Activated CD4-positive, alpha-beta T cell treated with anti-CD3 and anti-CD28 coated beads, Interleukin-2, amount 10 ng/mL, durations not matched to agents 24 days and 14 days (primary cell): ENCODE data around the gene MTMR3. TPM values are rescaled to one million over a fixed set of nuclear protein-coding genes. Genes with fewer than 3 reads are reported as not detected.

ENCODE experiments used
- DNase-seq: peaks from one replicate; pipeline ENCODE4 v3.0.0; 2022
- H3K27ac Mint-ChIP-seq: one replicate; pipeline ENCODE4 v1.8.0; 2022; ENCODE audit warnings: mild to moderate bottlenecking, mixed read lengths
- H3K27me3 Mint-ChIP-seq: one replicate; pipeline ENCODE4 v1.8.0; 2022; ENCODE audit warnings: mixed read lengths
- H3K36me3 Mint-ChIP-seq: one replicate; pipeline ENCODE4 v1.8.0; 2022; ENCODE audit warnings: low read depth, mild to moderate bottlenecking, mixed read lengths
- H3K4me1 Mint-ChIP-seq: one replicate; pipeline ENCODE4 v1.8.0; 2021; ENCODE audit warnings: mixed read lengths
- H3K4me3 Mint-ChIP-seq: one replicate; pipeline ENCODE4 v1.8.0; 2022; ENCODE audit warnings: mild to moderate bottlenecking, moderate library complexity, mixed read lengths
- H3K9me3 Mint-ChIP-seq: one replicate; pipeline ENCODE4 v1.8.0; 2021; ENCODE audit warnings: mixed read lengths
- intact Hi-C: fragments of 100-400 bp; cut with micrococcal nuclease; formaldehyde crosslinking; loops from one replicate; pipeline ENCODE4 v1.15.1; 2023
- total RNA-seq: library from RNA; stranded (reverse); gene quantifications from 2 replicates; pipeline ENCODE4 v1.2.3, GENCODE V29; 2022

The MTMR3 gene
- total RNA-seq, 1 donor from 2014 or later: 23.9 TPM

DNA sequence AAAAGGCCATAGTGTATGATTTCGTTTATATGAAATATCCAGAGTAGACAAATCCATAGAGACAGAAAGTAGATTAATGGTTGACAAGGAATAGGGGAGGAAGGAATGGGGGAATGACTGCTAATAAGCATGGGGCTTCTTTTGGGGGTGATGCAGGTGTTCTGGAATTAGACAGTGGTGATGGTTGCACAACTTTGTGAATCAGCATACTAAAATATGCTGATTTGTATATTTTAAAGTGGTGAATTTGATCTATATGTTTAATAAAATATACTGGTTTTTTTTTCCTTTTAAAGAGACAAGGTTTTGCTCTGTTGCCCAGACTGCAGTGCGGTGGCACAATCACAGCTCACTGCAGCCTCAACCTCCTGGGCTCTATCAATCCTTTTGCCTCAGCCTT is 190.8 kb downstream of the MTMR3 start:
- intact Hi-C loops: no loop called here
- H3K4me1 Mint-ChIP-seq: peaks cover 5% of the 10 kb centered on the region
- peaks cover 28% of the 10 kb centered on the region for H3K27me3 Mint-ChIP-seq
- H3K9me3 Mint-ChIP-seq: no peaks in the 10 kb centered on the region
- H3K36me3 Mint-ChIP-seq: no peaks in the 10 kb centered on the region
- DNase-seq: no peak
- no peak overlapping the region for H3K4me3 Mint-ChIP-seq
- H3K27ac Mint-ChIP-seq: no peak overlapping the region

- Mint-ChIP-seq H3K27me3 (peaks cover 27% of the 10 kb centered on the region), H3K4me1 (peaks cover 10% of the 10 kb centered on the region), H3K9me3 (no peaks in the 10 kb centered on the region)
Measured at GRCh38 chr22:30074147-30074546, 191.2 kb downstream of the MTMR3 start.

GRCh38 chr22:30074994-30075393 is 192.0 kb downstream of the MTMR3 start:
- no peak for DNase-seq
- H3K9me3 Mint-ChIP-seq: no peaks in the 10 kb centered on the region
- no peak overlapping the region for H3K27ac Mint-ChIP-seq
- H3K4me1 Mint-ChIP-seq: peaks cover 10% of the 10 kb centered on the region
- intact Hi-C loops: no loop called here
- no peaks in the 10 kb centered on the region for H3K36me3 Mint-ChIP-seq
- peaks cover 25% of the 10 kb centered on the region for H3K27me3 Mint-ChIP-seq
- H3K4me3 Mint-ChIP-seq: no peak overlapping the region

More at GRCh38 chr22:30074147-30074546, 191.2 kb downstream of the MTMR3 start:
- intact Hi-C loops: no loop called here
- Mint-ChIP-seq H3K36me3 (no peaks in the 10 kb centered on the region), H3K4me3 (no peak overlapping the region), H3K27ac (no peak overlapping the region)
- no peak for DNase-seq

DNA sequence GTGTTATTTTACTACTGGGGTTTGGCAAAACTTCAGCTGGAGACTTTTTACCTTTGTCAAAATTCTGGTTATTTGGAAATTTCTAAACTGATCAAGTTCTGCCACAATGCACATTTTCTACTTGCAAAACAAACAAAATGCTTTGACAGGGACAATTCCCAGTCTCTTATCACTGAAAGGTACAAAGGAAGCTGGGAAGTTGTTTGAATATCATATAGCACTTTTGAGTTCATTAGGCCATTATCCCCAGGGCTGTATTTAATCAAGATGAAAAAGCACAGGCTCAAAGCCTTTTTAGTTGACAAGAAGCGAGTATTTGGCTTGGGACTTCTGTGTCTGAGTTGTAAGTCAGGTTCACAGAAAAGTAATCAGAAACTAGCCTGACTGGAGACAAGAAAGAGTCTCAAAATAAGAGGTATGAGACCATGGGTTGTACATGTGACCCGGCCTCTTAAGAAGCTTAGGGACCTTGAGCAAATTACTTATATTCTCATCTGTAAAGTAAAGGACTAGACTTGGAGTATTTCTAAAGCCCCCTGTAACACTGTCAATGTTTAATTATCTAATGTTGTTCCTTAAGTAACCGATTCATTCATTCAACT is 194.4 kb downstream of the MTMR3 start:
- Mint-ChIP-seq H3K9me3 (no peaks in the 10 kb centered on the region), H3K36me3 (no peaks in the 10 kb centered on the region), H3K4me1 (peaks cover 10% of the 10 kb centered on the region), H3K4me3 (no peak overlapping the region), H3K27ac (no peak overlapping the region), H3K27me3 (peaks cover 20% of the 10 kb centered on the region)
- DNase-seq: no peak
- intact Hi-C loops: no loop called here

DNA sequence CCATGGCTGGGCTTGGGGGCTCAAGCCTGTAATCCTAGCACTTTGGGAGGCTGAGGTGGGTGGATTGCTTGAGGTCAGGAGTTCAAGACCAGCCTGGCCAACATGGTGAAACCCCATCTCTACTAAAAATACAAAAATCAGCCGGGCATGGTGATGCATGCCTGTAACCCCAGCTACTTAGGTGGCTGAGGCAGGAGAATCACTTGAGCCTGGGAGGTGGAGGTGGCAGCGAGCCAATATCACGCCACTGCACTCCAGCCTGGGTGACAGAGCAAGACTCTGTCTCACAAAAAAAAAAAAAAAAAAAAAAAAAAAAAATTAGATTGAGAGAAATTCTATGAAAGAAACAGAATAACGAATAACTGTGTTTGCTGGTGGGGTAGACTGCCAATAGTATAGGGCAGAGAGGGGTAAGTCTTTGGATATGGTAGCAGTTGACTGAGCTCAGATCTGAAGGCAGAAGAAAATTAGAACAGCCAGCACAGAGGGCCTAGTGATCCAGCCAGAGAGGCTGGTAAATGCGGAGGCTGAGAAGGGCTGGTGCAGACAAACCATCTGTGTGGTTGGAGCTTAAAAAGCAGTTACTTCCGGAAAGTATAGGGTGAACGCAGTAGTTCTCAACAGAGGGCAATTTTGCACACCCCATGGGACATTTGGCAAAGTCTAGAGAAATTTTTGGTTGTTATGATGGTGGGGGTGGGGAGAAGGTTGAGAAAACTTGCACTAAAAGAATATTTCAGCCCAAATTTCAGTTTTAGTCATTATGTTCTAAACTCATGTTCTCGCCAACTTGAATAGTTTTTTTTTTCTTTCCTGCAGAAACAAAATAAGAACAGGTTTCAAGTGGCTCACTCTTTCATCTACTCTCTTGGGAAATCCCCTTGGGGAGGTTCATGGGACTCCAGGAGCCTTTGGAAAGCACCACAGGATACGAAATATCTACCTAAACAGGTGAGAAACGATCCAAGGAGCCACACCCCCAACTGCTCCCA is 195.6 kb downstream of the MTMR3 start:
- intact Hi-C loops: no loop called here
- Mint-ChIP-seq H3K36me3 (no peaks in the 10 kb centered on the region), H3K9me3 (no peaks in the 10 kb centered on the region), H3K27me3 (peaks cover 17% of the 10 kb centered on the region), H3K27ac (peak overlapping the region; percentile 90), H3K4me3 (peak overlapping the region; percentile 60), H3K4me1 (peaks cover 10% of the 10 kb centered on the region)
- peak; percentile 72 for DNase-seq

- H3K9me3 Mint-ChIP-seq: no peaks in the 10 kb centered on the region
- peaks cover 10% of the 10 kb centered on the region for H3K4me1 Mint-ChIP-seq
- H3K4me3 Mint-ChIP-seq: no peak within 1 kb of the TSS
- H3K27me3 Mint-ChIP-seq: peaks cover 10% of the 10 kb centered on the region
- intact Hi-C loops: no loop called here
- DNase-seq: no peak
- H3K27ac Mint-ChIP-seq: no peak within 1 kb of the TSS
- no peaks in the 10 kb centered on the region for H3K36me3 Mint-ChIP-seq
Measured at GRCh38 chr22:30079952-30080533, 197.1 kb downstream of the MTMR3 start, which contains the start of gene HORMAD2. HORMAD2 (plus strand) TSS chr22:30080464; CDS start chr22:30093953, 13,489 bp downstream.

Other genes with a start within 250 kb of the MTMR3 start
- gene CABP7, start 163.2 kb upstream of the MTMR3 start, total RNA-seq: not detected in 2 replicates
- gene ZMAT5, start 116.2 kb upstream of the MTMR3 start, total RNA-seq: 24.9 and 26.1 TPM in 2 replicates
- gene UQCR10, start 115.8 kb upstream of the MTMR3 start, total RNA-seq: 90.1 and 96.2 TPM in 2 replicates
- 78.5 and 81.3 TPM in 2 replicates for gene ASCC2, start 44.9 kb upstream of the MTMR3 start, total RNA-seq
- gene HORMAD2, start 197.3 kb downstream of the MTMR3 start, total RNA-seq: not detected in 2 replicates